Ramos (cell line): ENCODE measurements around the gene PPARG.

Source experiments
- in situ Hi-C: fragments of 300-500 bp; cut with MboI; formaldehyde crosslinking; loops from one replicate; pipeline ENCODE4 v1.14.3; 2022; ENCODE audit warnings: low sequenced_read_pairs; ENCODE audit not compliant: unreplicated experiment

Gene PPARG

DNA sequence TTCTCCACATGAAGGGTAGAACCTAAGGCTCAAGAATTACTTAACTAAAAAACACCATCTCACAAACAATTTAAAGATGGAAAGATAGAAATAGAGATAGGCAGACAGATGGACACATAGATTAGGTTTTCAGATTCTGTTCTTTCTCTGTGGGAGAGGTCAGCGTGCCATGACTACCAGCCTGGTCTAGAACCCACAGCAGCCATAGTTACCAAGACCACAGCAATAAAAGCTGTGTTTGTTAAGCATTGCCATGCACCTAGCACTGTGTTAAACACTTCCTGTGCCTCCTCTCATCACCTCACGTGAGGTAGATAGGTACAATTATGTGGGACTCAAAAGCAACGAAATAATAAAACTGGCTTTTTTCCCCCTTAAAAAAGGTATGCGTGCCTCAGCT, 112.3 kb downstream of the PPARG start:
- in situ Hi-C loops = no loop called here

DNA sequence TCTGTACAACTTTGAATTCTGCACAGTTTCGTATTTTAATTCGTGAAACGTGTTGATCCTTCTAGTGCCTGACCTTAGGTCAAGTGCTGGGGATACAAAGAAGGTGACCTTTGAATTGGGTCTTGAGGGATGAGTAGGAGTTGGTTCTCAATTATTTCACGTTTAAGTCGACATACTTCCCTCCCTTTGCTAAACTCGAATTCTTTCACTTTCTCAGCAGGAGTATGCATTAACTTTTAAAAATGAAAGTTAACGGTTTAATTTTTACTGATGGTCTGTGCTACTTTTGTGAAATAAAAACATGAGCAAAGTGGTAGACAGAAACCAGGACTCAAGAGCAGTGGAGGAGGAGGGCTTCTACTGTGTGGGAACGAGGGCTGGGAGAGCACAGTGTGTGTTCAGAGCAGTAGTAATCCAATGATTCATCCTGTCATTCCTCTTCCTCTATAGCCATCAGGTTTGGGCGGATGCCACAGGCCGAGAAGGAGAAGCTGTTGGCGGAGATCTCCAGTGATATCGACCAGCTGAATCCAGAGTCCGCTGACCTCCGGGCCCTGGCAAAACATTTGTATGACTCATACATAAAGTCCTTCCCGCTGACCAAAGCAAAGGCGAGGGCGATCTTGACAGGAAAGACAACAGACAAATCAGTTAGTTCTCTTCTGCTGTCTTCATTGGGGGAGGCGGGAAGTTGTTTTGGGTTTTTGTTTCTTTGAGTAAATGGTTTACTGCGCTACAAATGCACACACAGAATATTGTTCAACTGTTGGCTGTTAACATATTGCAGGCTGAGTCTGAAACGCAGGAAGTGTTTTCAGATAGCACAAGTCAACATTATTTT, 116.8 kb downstream of the PPARG start:
- in situ Hi-C loops = no loop called here

DNA sequence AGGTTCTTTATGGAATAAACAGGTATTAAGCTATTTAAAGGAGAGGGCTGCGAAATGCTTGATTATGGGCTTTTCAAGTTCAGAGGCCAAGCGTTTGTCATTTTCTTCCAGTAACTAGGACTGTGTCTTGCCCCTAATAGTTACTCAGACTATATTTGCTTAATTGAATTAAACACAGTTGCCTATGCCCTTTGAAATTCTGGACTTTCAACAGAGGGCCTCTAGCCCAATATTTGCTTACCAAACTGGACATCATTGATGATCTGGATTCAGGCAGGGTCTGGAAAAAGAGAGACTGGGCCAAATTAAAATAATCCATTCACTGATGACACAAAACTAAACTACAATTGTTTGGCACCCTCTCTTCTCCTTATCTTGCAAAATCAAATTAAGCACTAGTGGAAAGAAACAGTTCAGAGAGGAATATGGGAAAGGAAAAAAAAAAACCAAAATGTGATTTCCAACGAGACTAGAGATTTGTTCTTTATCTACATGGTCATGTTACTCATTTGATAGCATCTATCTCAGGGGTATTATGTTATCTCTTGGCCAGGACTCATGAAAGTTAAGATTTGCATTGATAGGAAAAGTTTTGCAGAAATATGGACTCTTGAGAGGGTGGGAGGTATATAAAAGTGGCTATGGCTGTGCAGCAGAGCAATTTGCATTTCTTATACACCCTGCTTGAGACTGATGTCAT, 120.3 kb downstream of the PPARG start:
- in situ Hi-C loops = no loop called here

DNA sequence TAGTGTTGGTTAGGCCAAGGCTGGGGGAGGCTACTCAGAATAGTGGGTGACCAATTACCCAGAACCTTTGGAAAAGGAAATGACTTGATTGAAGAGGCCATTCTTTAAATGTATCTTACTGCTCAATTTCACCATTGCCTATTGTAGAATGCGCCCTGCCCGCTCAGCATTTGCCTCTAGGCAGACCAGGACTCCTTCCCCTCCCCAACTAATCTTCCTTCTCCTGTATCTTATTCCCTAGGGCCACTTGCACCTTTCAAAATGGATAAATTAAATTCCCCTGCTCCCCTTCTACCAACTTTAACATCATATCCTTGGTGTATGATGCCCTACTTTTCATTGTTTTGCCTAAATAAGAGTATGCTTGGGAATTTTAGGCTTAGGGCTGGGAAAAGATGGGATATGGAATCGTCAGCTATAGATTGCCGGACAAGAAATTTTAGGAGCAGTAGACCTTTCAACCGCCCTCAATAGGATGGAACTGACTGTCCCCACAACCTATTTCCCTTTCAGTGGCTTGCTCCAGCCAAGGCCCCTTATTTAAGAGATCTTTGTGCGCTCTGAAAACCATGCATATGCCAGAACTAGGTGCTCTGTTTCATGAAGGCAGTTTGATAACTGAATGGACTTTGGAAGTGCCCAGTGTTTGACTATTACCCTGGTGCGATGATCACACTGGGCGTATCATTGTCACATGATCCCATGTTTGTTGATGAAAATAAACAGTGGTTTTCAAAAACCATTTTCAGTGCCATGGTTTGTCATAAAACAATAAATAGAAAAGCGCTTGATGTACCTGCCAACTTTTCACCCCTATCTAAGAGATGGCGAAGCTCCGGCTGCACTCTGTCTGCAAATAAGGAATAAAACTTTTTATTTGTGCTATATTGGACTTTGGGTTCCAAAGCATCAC, 121.1 kb downstream of the PPARG start:
- in situ Hi-C loops = no loop called here

DNA sequence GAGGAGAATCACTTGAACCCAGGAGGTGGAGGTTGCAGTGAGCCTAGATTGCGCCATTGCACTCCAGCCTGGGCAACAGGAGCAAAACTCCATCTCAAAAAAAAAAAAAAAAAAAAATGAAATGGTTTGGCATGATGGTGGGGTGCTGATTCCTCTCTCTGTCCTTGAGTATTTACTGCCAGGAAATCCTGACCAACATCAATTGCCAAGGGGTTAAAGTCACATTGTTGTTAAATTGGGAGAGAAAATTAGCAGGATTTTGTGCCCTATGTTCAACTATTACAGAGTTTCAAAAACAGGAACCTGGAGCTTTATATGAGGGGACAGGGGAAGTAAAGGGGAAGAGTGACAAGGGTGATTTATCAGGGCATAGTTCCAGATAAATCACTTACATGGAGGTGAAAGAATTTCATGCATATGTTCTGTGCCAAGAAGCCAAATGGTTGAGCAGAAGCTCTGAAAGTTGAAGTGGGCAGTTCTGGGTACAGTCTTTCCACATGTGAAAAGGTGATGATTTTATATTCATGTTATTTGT, 124.9 kb downstream of the PPARG start:
- in situ Hi-C loops = no loop called here

DNA sequence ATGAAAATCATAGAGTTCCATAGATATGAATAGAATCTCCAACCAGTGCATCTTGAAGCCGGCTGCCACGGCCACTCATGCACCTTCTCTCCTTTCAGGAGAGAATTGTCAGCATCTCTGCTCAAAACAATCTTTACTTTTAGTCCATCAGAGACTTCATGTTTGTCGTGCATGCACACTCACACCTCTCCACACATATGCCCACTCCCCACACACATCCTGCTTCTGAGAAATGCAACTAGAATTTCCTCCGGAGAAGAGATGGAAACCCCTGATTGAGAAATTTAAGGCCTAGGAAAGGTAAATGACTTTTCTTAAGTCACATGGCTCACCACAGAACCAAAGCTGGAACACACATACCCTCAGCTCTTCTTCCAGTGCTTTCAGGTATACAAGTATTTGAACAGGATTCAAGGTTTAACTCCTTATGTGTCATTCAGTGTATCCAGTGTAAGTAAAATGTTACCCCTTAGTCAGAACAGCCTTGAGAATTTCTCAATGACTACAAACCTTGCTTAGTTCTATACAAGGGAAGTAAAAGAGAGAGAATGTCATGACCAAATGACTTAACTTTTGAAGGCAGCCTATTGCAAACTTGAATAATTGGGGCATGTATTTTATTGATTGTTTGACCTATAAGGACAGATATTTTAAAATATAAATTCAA, 126.3 kb downstream of the PPARG start:
- in situ Hi-C loops = no loop called here

DNA sequence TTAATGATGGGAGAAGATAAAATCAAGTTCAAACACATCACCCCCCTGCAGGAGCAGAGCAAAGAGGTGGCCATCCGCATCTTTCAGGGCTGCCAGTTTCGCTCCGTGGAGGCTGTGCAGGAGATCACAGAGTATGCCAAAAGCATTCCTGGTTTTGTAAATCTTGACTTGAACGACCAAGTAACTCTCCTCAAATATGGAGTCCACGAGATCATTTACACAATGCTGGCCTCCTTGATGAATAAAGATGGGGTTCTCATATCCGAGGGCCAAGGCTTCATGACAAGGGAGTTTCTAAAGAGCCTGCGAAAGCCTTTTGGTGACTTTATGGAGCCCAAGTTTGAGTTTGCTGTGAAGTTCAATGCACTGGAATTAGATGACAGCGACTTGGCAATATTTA, 127.9 kb downstream of the PPARG start:
- in situ Hi-C loops = no loop called here

DNA sequence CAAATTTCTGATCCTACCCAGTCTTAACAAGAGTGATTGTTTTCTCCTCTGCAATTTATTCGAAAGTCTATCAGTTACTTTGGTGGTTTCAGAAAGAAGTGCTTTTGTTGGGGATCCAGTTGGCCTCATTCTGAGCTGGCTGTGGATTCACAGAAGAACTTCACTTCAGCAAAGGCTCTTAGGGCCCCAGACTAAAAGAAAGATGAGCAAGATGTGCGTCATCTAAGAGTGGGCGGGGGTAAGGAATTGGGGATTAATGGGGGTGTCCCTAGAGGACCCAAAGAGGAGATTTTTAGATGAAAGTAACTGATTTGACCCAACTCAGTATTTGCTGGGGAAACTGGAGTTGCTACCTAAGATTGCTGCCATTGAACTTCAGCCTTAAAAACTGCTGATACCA, 131.5 kb downstream of the PPARG start:
- in situ Hi-C loops = no loop called here

DNA sequence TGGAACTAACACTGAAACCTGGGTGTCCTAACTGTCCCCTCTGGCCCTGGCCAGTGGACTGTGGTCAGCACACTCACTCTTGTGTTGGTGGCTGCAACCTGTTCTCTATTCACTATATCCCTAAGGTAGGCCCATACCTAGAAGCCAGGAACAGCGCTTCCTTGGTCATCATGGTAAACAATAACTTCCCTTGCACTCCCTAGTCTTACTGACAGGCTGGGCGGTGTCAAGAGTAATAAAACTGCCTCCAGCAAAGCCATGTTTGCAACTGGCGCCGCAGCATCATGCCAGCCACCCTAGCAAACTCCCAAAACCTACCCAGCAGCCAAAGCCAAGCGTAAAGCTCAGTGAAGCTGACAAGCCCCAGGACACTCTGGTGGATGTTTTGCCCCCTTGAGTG, 132.3 kb downstream of the PPARG start:
- in situ Hi-C loops = no loop called here

DNA sequence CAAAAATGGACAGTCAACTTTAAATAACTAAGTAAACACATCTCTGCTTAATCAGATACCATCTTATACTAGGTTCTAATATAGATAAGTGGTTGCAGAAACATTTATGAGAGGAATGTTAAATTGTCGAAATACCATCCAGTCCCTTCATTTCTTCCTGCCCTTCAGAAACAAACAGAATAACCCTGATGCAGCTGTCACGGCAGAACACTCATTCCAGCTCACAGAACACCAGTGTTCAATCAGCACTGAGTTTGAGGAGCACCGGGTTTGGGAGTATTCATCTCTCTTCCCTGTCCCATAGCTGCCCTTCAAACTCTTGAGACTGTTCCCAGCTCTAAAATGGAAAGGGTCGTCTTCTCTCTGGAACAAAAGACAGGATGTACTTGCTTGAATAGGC, 134.3 kb downstream of the PPARG start:
- in situ Hi-C loops = no loop called here

DNA sequence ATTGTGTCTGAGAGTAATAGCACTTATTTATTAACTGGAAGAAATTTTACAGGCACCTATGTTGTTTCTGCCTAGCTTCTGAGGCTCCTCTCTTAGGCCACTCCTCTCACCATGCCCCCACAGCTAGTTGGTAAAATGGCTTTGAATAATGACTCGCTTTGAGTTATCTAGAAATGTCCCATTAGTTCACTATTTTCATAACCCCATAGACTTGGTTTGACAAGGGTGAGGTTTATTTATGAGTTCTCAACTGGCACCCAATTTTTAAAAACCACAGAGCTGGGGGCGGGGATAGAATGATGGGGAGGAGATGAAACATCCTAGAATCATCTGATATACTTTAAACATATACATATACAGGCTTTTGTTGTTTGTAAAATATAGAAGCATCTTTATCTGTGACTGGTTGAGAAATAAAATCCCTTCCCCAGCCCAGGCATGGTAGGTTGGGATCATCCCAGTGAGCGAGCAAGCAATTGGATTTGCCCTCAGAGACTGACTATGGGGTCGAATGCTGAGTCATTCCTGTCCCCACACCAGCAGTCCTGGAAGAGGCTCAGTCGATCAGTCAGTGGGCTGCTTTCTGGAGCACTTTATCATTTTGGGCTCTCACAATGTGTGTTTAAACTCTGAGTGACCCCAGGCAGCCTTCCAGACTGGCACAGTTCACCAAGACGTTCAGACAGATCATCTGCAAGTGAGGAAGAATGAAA, 135.2 kb downstream of the PPARG start:
- in situ Hi-C loops = no loop called here

DNA sequence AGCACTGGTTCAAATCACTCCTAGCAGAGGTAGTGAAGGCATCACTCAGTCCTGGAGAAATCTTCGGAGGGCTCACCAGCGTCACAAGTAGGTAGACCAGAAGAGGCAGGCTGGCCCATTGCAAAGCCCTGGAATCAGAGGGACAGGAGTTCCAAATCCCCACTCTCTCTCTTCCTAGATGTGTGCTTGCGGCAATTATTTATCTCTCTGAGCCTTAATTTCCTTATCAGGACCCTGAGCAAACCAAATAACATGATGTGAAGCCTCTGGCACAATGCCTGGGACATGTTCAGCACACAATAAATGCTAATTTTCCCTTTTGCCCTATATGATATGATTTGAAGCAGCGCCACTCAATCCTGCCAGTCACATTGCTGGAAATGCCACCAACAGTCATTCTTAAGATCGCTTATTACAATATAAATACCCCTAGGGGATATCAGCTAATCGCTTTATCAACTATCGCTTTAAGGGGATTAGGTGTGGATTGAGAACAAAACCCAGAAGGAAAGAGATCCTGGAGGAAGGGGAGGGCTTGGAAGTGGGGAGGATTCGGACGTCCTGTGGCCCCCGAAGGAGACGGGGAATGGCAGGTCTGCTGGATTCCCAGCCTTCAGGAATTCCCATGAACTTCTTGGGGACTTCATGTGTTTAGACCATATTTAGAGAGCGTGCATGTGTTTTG, 135.9 kb downstream of the PPARG start:
- in situ Hi-C loops = no loop called here

DNA sequence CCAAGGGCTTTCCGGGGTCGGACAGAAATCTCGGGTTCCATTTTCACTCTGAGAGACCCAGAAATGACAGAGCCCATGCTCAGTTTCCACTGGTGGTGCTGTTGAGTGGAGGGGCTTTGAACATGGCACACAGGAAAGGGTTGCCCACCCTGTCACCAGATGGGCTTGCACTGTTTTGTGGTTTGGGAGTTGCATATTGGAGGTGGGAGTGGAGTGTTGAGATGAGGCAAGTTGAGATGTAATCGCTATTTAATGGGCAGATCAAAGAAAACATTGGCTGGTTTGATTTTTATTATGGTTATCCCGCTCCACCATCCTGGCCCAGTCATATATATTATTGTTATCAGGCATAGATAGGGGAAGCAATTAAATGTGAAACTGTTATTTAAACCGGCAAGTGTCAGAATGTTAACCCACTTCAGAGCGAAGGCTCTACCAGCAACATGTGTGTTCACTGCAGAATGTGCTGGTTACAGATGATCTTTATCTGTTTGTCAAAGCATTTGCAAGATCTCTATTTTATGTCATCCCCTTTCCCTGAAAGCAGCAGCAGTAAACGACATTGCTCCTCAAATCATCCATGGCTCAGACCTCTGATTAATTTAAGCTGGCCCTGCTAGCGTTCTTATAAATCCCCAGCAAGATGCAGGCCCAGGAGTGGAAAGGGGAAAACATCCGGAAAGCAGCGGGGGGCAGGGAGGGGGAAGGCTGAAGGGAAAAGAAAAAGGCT, 137.1 kb downstream of the PPARG start:
- in situ Hi-C loops = no loop called here

DNA sequence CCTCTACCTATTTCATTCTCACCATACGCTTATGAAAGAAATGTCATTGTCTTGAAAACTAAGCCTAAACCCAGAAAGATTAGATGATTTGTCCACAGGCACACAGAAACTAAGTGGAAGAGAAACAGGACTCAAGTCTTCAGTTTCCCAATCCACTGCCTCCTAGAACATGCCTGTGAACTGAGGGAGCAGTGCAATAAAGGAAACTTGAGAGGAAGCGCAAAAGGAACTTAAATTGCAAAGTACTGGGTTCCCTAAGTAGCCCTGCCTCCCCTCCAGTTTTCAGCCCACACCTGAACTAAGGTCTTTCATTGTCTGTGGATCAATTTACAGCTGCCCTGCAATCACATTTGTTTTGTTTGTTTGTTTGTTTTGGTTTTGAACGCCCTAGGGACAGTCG, 138.7 kb downstream of the PPARG start:
- in situ Hi-C loops = no loop called here

DNA sequence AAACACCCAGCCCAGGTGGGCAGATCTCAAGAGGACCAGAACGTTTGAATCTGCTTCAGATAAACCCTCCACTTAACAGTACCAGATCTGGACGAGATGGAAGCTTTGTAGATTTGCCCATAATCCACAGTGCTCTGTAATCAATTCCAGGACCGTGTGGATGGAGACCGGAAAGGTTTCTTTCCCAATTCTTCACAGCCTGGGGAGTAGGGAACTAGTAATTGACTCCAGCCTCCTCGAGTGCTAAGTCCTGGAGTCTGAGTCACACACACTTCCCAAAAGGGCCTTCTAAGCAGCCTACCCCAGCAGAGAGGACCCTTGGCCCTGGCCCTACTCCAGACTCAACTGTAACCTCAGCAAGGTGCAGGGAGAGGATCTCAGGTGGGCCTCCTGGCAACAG, 139.3 kb downstream of the PPARG start:
- in situ Hi-C loops = no loop called here

DNA sequence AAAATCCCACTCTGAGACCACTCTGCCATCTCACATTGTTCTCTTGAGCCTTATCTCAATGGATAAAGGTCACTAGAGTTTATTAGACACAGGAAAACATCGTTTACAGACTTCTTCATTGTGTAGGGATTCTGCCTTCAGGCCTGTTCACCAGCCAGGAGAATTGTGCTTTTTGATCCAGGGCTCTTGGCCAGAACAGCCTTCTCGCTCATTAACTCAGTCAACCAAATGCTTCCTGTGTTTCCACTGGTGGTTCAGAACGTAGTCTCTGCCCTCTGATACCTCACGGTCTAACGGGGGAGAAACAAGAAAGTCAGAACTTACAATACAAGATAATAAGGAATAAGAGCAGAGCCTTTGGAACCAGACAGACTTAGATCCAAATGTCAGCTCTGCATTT, 141.2 kb downstream of the PPARG start:
- in situ Hi-C loops = no loop called here

DNA sequence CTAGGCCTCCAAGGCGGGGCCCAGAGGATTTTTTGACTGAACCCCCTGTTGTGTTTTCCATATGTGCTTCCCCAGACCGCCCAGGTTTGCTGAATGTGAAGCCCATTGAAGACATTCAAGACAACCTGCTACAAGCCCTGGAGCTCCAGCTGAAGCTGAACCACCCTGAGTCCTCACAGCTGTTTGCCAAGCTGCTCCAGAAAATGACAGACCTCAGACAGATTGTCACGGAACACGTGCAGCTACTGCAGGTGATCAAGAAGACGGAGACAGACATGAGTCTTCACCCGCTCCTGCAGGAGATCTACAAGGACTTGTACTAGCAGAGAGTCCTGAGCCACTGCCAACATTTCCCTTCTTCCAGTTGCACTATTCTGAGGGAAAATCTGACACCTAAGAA, 145.0 kb downstream of the PPARG start:
- in situ Hi-C loops = no loop called here

DNA sequence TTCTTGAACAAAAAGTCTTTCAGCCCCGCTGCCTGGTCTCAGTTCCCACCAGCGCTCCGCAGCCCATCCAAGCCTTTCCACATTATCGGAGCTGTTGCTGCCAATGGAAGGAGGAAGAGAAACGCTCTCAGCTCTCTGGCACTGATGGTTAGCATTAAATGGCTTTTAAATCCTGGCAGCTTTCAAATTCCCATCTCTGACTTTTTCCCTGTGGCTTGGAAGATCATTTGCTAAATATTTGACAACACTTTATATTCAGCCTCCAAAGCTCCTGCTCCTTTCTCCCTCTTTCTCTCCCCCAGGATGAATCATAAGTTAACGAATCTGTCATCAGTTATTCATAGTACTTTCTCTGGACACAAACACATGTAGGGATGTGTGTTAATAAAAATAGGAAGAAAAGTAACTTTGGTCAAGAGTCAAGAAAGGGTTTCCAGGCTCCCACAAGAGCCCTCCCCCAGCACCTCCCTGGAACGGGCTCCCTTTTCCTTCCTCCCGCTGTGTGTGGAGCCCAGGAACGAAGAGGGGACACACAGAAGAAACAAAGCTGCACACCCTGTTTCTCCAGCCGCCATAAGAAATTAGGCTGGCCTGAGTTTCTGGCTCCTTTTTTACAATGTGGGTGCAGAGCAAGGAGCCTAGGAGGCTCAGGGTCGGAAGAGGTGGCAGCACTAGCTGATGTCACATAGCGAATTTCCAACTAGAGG, 147.8 kb downstream of the PPARG start:
- in situ Hi-C loops = no loop called here
